Activated CD8-positive, alpha-beta T cell treated with anti-CD3 and anti-CD28 coated beads for 36 hours (primary cell): ENCODE results near the gene DTYMK. TPM values are rescaled to one million over a fixed set of nuclear protein-coding genes. Genes with fewer than 3 reads are reported as not detected.

ENCODE experiments used
- ATAC-seq: fragments of 200-7000 bp; cut with Tn5 transposase; one replicate; pipeline ENCODE4 v1.10.0; 2021; ENCODE audit warnings: mild to moderate bottlenecking, moderate library complexity
- CTCF ChIA-PET: fragments of 350-600 bp; sonication (Branson Sonifier 250); formaldehyde crosslinking; loops from one replicate; lab custom pipeline; 2021; ENCODE audit warnings: antibody characterized with exemption; lab: Charles Lee
- POLR2A ChIA-PET: fragments of 350-600 bp; sonication (Branson Sonifier 250); formaldehyde crosslinking; loops from one replicate; lab custom pipeline; 2021; ENCODE audit warnings: antibody characterized with exemption; lab: Charles Lee
- DNase-seq: peaks from one replicate; pipeline ENCODE4 v3.0.0-alpha.2; 2020
- H3K27ac Mint-ChIP-seq: one replicate; pipeline ENCODE4 v1.8.0; 2021; ENCODE audit warnings: mild to moderate bottlenecking, mixed read lengths
- H3K27me3 Mint-ChIP-seq: one replicate; pipeline ENCODE4 v1.8.0; 2021; ENCODE audit warnings: mixed read lengths
- H3K36me3 Mint-ChIP-seq: one replicate; pipeline ENCODE4 v1.8.0; 2021; ENCODE audit warnings: low read depth, mixed read lengths
- H3K4me1 Mint-ChIP-seq: one replicate; pipeline ENCODE4 v1.8.0; 2021; ENCODE audit warnings: low read depth, mixed read lengths
- H3K4me3 Mint-ChIP-seq: one replicate; pipeline ENCODE4 v1.8.0; 2021; ENCODE audit warnings: mild to moderate bottlenecking, moderate library complexity, mixed read lengths
- H3K9me3 Mint-ChIP-seq: one replicate; pipeline ENCODE4 v1.8.0; 2021; ENCODE audit warnings: mixed read lengths
- CTCF ChIP-seq: fragments of 200-600 bp; IDR thresholded peaks from one replicate; pipeline ENCODE4 v1.8.0; 2022; ENCODE audit warnings: antibody characterized with exemption, mild to moderate bottlenecking
- intact Hi-C: fragments of 100-400 bp; cut with micrococcal nuclease; formaldehyde crosslinking; loops from one replicate; pipeline ENCODE4 v1.10.0; 2022
- total RNA-seq, 2 experiments: library from RNA; stranded (reverse); gene quantifications; one replicate each; pipeline ENCODE4 v1.2.3, GENCODE V29; 2021

The DTYMK gene
- total RNA-seq, 2 experiments from 2014 or later = 87.1 to 91.9 TPM

GRCh38 chr2:241673189-241673663, 13.4 kb downstream of the DTYMK start:
- no peak overlapping the region for H3K4me3 Mint-ChIP-seq
- TF ChIP-seq CTCF = no peak
- POLR2A ChIA-PET = interaction anchor here (0.7 to 1.7 kb wide), 2 partner anchors 36 to 240 kb away, joined by 3 to 7 read pairs; partner anchors contain the start of genes ATG4B and THAP4

GRCh38 chr2:241672243-241673188, 14.1 kb downstream of the DTYMK start:
- Mint-ChIP-seq H3K4me3 (no peak overlapping the region), H3K27ac (peak overlapping the region; percentile 20), H3K27me3 (no peaks in the 10 kb centered on the region), H3K4me1 (peaks cover 8% of the 10 kb centered on the region), H3K9me3 (no peaks in the 10 kb centered on the region), H3K36me3 (peaks cover 25% of the 10 kb centered on the region)
- intact Hi-C loops = no loop called here
- DNase-seq (peak; percentile 15), ATAC-seq (no peak)
- CTCF ChIA-PET = no interaction called here
- TF ChIP-seq CTCF = no peak
- POLR2A ChIA-PET = interaction anchor here (1.7 kb wide), 1 partner anchor 35 kb away, joined by 7 read pairs; the partner anchor contains the start of genes ATG4B and THAP4

More at GRCh38 chr2:241673189-241673663, 13.4 kb downstream of the DTYMK start:
- CTCF ChIA-PET = no interaction called here
- ATAC-seq = no peak
- peaks cover 23% of the 10 kb centered on the region for H3K36me3 Mint-ChIP-seq
- no peak for DNase-seq
- H3K4me1 Mint-ChIP-seq = peaks cover 8% of the 10 kb centered on the region
- H3K9me3 Mint-ChIP-seq = no peaks in the 10 kb centered on the region
- no peaks in the 10 kb centered on the region for H3K27me3 Mint-ChIP-seq
- intact Hi-C loops = no loop called here
- peak overlapping the region; percentile 20 for H3K27ac Mint-ChIP-seq

GRCh38 chr2:241671457-241672240, 15.0 kb downstream of the DTYMK start:
- no peaks in the 10 kb centered on the region for H3K27me3 Mint-ChIP-seq
- CTCF ChIA-PET = no interaction called here
- TF ChIP-seq CTCF = no peak
- ATAC-seq = no peak
- no peak overlapping the region for H3K27ac Mint-ChIP-seq
- intact Hi-C loops = no loop called here
- no peaks in the 10 kb centered on the region for H3K9me3 Mint-ChIP-seq
- no peak for DNase-seq
- peaks cover 8% of the 10 kb centered on the region for H3K4me1 Mint-ChIP-seq
- peaks cover 22% of the 10 kb centered on the region for H3K36me3 Mint-ChIP-seq
- no peak overlapping the region for H3K4me3 Mint-ChIP-seq
- POLR2A ChIA-PET = interaction anchor here (1.9 to 2.3 kb wide), 3 partner anchors 8 to 30 kb away, joined by 5 to 10 read pairs (median 6); partner anchors contain the start of gene DTYMK

- H3K4me1 Mint-ChIP-seq = peaks cover 8% of the 10 kb centered on the region
- no peaks in the 10 kb centered on the region for H3K27me3 Mint-ChIP-seq
- H3K4me3 Mint-ChIP-seq = no peak overlapping the region
- ChIA-PET POLR2A (interaction anchor here (1.9 to 2.3 kb wide), 3 partner anchors 10 to 29 kb away, joined by 5 to 10 read pairs (median 6); partner anchors contain the start of gene DTYMK), CTCF (no interaction called here)
- no peak for ATAC-seq
- TF ChIP-seq CTCF = no peak
- DNase-seq = no peak
- no peak overlapping the region for H3K27ac Mint-ChIP-seq
- intact Hi-C loops = no loop called here
- no peaks in the 10 kb centered on the region for H3K9me3 Mint-ChIP-seq
- H3K36me3 Mint-ChIP-seq = peaks cover 18% of the 10 kb centered on the region
These were observed 16.1 kb downstream of the DTYMK start for GRCh38 chr2:241670333-241671110.
